PC-9 (cell line): ENCODE data around the gene NR4A2.

ENCODE experiments used
- CTCF ChIP-seq: fragments of 200-600 bp; sonication (generic); conservative IDR thresholded peaks from 2 replicates; pipeline ENCODE4 v1.6.1; 2017; ENCODE audit warnings: mixed run types, antibody characterized with exemption, mild to moderate bottlenecking, moderate library complexity
- EZH2 ChIP-seq: fragments of 200-600 bp; sonication (generic); IDR thresholded peaks from 2 replicates; pipeline ENCODE4 v1.8.0; 2017; ENCODE audit warnings: antibody characterized with exemption, low read depth

- no peak for TF ChIP-seq CTCF
- no peak for TF ChIP-seq EZH2
Measured at GRCh38 chr2:156363141-156363540, 30.6 kb upstream of the NR4A2 start.
